Anterior cingulate cortex (tissue), 58 donors: Measurements from ENCODE around the gene MINDY3.
"Not testable (repeated sequence)": the region's sequence is repeated elsewhere in the genome, so short reads cannot be mapped to it uniquely, and the experiment has no call there.

Experiments used
- DNase-seq, 58 donors: peaks; one replicate each; lab custom pipeline; 2025; lab: John Stamatoyannopoulos, UW

MINDY3 gene

DNA sequence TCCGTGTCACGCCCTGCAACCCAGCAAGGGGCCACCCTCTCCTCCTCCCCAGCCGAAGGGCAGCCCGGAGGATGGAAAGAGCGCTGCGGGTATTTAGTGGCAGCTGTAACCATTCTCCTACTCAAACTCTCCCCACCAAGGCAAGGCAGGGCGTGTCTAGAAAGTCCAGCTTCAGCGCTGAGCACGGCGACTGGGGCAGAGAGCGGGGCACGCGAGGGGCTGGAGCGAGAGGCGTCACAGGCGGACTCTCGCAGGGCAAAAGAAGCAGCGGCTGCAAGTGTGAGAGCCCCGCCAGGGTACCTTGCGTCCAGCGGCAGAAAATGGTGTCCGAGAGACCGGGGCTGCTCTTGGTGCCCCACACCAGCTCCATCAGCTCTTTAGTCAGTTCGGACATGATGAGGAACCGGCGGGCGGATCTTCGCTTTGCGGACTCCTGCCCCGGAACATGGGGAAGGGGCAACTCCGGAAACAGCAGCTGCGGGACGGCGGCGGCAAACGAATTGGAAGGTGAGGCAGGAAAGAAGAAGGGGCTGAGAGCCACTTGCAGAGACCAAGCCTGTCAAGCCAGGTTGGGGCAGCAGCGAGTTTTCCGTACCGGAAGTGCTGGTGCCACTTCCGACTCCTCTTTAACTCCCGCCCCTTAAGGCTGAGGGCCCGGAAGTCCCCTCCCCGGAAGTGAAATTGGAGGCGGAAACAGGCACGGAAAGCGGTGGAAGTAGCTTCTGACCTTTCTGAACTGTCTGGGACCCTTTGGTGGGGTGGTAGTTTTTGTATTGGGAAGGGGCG is at the start of gene MINDY3:
Gene MINDY3, minus strand, starts transcription at position 602 of the 786 bp plus-strand sequence. Its CDS starts 208 bp downstream, at position 394.
- DNase-seq: peak; percentile 3 to 92 (median 80)

DNA sequence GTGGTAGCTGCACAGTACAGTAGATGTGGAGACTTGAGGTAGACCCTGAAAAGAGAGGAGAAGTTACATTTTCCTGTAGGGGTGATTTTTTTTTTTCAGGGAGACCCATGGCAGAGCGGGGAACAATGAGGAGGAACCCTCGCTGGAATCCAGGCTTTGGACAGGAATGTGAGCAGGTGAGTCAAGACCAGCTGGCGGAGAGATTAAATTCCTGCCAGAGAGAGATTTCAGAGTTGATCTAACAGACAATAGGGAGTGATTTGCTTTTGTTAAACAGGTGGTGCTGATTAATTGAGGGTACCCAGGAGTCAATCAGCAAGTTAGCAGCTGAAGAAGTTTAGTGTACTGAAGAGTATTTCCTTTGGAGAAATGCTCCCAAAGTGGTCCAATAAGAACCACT is 41.6 kb upstream of the MINDY3 start:
- DNase-seq: no peak

DNA sequence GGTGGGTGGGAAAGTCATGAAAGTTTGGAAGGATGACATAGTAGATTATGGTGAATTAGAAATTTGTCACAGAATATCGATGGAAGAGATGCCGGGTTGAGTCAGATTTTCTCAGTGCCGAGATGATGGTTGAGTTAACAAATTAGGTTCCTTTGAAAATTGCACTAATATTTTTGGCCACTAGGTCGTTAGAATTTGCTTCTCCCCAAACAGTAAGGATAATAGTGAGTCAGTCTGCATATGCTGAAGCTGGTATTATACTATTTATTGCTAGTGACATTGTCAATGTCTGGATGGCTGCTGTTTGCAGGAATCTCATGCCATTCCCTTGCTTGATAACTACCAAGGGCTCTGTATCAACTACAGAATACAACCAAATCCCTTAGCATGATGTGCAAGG is 37.7 kb upstream of the MINDY3 start:
- no peak for DNase-seq

DNA sequence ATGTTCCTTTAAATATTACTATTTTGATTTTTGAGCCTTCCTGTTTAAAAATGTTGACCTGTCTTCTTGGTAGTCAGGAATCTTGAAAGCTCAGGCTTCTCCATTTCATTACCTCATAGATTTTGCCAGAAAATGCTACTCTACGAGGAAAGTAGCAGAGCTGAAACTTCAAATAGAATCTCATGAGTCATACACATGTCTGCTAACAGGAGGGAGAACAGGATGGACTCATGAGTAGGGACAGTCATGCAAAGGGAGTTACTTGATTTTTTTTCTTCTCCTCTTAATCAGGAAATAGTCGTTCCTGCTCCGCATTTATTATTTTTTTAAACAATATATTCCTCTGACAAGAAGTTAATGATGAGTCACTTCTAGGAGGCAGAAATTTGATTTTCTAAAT is 37.0 kb upstream of the MINDY3 start:
- DNase-seq: peak in 2 of 58 donors; percentile 3 to 18

DNA sequence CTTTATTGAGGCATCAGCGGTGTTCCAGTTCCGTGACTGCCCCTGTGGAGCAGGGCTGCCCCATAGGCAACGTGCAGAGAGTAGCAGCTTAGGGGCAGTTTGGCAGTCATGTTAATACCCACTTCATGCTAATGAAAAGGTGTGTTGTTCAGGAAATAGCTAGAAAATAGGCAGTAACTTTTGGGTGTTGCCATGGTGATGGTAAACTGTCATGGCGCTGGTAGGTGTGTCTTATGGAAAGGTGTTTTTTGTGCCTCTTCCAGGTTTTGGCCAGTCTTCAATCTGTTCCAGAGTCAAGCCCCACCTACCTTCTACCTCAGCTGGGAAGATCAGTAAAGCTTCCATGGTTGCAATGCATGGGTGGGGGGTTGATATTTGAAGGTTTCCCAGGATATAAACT is 36.3 kb upstream of the MINDY3 start:
- no peak for DNase-seq

DNA sequence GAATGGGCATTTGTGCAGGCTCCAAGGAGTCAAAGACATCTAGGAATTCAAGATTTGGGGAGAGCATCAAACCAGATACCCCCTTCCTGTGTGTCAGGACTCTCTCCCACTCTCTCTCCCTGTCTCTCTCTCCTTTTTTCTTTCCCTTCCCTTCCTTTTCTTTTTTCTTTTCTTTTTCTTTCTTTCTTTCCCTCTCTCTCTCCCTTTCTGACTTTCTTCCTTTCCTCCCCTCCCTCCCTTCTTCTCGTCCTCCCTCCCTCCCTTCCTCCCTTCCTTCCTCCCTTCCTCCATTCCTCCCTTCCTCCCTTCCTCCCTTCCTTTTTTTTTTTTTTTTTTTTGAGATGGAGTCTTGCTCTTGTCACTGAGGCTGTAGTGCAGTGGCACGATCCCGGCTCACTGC is 24.1 kb upstream of the MINDY3 start:
- DNase-seq: no peak

DNA sequence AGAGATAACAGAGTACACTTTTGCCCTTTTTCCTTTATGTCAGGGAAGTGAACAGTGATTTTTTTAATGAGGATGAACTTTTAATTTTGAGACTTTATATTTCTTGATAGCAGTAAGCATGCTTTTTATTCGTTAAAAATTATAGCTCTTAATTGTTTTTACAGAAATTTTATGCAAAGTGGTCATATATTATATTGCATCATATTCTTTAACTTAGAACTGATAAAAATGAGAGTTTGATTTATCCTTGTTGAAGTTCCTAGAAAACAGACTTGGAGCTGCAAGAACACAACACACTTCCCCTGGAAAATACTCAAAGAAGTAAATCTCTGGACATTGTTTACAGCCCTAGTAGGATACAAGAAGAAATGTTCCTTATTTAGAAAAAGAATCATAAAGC is 21.2 kb upstream of the MINDY3 start:
- DNase-seq: no peak

DNA sequence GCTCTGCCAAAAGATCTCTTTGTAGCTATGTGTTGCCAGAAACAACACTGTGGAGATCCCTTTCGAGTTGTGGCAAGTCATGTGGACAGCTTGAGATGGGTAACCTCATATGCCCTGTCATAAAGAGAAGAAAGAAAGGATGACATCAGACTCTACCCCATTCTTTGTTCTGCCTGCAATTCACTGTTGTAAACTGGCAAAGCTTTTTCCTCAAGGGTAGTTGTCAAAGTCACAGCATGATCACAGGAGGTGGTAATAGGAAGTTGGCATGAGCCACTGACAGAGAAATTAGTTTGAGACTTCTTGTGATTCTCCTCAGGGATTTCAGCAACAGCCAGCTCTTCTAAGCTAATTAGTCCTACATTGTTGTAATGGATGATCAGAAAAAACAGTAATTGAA is 19.4 kb upstream of the MINDY3 start:
- DNase-seq: peak in 2 of 58 donors; percentile 4 to 26

DNA sequence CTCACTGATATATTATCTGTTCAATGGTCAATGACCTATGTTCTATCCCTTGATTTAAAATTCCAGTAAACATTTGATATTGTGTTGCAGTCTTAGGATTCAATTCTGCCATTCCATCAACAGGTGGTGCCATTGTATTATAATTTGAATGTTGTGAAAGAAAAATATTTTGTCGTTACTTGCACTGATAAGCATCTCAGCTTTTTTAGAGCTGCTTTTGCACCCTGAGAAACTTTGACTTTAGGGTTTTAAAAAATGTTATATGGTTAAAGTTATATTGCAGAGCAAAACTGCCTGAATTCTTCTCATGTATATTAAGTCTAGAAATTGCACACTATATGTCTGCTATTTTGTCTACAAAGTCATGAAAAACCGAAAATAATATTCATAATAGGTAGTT is 18.8 kb upstream of the MINDY3 start:
- DNase-seq: peak in 1 of 58 donors; percentile 7

DNA sequence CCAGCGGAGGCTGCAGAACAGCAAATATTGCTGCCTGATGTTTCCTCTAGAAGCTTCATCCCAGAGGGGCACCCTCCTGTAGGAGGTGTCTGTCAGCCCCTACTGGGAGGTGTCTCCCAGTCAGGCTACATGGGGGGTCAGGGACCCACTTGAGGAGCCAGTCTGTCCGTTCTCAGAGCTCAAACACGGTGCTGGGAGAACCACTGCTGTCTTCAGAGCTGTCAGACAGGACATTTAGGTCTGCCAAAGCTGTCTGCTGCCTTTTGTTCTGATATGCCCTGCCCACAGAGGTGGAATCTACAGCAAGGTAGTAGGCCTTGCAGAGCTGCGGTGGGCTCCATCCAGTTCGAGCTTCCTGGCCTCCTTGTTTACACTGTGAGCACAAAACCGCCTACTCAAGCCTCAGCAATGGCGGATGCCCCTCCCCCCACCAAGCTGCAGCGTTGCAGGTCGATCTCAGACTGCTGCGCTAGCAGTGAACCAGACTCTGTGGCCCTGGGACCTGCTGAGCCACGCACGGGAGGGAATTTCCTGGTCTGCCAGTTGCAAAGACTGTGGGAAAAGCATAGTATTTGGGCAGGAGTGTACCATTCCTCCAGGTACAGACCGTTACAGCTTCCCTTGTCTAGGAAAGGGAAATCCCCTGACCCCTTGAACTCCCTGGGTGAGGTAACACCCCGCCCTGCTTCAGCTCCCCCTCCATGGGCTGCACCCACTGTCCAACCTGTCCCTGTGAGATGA is 17.7 kb upstream of the MINDY3 start:
- DNase-seq: no peak

DNA sequence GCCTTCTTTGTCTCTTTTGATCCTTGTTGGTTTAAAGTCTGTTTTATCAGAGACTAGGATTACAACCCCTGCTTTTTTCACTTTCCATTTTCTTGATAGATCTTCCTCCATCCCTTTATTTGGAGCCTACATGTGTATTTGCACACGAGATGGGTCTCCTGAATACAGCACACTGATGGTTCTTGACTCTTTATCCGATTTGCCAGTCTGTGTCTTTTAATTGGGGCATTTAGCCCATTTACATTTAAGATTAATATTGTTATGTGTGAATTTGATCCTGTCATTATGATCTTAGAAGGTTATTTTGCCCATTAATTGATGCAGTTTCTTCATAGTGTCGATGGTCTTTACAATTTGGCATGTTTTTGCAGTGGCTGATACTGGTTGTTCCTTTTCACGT is 16.0 kb upstream of the MINDY3 start:
- DNase-seq: not testable (repeated sequence)

DNA sequence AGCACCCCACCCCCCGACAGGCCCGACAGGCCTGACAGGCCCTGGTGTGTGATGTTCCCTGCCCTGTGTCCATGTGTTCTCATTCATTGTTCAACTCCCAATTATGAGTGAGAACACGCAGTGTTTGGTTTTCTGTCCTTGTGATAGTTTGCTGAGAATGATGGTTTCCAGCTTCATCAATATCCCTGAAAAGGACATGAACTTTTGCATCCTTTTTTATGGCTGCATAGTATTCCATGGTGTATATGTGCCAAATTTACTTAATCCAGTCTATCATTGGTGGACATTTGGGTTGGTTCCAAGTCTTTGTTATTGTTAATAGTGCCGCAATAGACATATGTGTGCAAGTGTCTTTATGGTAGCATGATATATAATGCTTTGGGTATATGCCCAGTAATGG is 12.3 kb upstream of the MINDY3 start:
- not testable (repeated sequence) for DNase-seq

DNA sequence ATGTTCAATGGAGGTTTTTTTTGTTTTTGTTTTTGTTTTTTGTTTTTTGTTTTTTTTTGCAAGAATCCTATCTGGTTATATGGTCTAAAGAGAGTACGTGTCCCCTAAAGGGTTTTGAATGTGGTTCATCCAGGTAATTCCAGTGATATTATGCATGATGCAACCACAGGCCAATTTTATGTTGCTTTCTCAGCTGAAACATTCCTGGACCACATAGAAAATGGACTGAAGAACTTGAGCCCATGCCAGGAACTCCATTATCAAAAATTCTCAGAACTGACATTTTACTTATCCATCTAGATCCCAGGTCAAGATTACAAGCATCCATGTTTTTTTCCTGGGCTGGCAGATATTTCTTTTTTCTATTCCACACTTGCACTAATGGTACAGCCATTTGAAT is 11.5 kb upstream of the MINDY3 start:
- DNase-seq: no peak

DNA sequence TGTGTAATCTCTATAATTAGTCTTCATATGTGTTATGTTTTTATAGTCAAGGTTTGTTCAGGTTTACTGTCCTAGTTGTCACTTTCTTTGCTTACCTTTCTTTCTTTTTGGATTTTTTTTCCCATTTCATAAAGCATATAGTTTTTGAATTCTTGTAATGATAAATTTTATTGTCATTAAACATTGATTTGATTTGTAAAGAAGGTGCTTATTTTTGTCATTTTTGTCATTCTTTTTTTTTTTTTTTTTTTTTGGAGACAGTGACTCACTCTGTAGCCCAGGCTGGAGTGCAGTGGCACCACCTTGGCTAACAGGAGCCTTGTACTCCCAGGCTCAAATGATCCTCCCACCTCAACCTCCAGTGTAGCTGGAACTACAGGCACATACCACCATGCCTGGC is 9.6 kb upstream of the MINDY3 start:
- DNase-seq: no peak

DNA sequence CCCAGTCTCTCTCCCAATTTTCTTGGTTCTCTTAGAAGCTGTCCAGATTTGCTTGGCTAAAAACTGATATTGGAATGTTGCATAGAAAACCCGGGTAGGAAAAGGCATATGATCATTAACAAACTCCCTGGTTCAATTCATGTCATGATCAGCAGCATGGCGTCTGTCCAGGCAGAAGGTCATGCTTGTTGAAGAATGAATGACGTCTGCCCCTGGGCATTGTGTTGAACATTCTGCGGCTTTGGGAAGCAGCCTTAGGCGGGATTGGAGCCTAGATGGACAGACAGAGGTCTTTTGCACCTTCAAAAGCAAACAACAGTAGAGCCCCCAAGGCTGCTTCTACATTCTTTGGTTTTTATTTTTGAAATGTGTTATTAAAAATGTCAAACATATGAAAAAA is 7.7 kb upstream of the MINDY3 start:
- DNase-seq: no peak

DNA sequence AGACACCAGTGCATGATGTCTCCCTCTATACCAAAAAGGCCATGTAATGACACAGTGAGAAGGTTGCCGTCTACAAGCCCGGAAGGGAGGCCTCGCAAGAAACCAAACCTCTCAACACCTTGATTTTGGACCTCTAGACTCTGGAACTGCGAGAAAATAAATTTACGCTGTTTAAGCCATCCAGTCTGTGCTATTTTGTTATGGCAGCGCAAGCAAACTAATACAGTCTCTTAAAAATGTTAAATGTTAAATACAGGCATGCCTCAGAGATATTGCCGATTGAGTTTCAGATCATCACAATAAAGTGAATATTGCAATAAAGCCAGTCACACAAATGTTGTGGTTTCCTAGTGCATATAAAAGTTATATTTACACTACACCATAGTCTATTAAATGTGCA is 5.0 kb upstream of the MINDY3 start:
- DNase-seq: no peak

DNA sequence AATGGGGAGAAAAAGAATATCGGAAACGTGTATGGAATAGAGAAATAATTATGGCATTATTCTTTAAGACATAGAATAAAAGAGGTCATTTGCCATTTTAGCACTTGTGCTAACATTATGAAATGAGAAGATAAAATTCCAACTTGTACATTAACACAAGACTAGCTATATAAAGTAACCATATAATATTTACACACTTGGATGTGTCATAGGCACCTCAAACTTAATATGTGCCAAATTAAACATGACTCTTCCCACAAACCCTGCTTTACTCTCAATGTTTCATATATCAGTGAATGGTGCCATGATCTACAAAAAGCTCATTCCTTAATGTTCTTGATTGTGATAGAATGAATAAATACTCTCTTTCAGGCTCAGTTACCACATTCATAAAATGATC is 4.1 kb upstream of the MINDY3 start:
- no peak for DNase-seq

DNA sequence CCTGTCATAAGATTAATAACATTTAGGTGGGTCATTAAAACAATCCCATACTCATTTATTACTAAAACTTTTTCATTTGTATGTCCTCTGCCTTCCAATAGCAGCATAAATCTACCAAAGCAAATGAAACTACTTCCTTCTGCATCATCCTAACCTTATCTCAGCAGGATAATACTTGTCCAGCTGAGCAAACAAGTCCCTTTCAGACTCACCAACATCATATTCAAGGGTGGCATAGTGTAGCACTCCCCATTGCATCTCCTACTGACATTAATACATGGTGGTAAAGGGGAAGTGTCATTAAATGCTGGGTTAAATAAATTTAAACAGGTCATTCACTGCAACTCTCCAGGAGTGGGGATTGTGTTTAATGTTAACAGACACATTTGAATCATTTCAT is 3.4 kb upstream of the MINDY3 start:
- DNase-seq: no peak

DNA sequence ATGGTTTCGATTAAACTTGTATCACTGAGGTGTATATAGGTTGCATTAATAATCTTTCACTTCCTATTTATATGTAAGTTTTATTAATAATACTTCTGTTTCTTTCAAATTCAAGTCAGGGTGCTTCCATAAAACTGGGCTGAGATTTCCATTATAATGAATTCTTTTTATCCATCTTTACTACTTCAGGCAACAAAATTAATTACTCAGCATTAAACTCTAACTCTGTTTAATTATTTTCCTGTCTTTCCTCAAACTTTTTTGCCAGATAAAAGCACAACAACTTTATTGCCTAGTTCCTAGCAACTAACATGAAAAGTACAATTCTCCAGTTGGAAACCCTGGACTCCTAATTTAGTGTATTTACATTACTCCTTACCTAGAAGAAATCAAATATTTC is 3.0 kb upstream of the MINDY3 start:
- no peak for DNase-seq

DNA sequence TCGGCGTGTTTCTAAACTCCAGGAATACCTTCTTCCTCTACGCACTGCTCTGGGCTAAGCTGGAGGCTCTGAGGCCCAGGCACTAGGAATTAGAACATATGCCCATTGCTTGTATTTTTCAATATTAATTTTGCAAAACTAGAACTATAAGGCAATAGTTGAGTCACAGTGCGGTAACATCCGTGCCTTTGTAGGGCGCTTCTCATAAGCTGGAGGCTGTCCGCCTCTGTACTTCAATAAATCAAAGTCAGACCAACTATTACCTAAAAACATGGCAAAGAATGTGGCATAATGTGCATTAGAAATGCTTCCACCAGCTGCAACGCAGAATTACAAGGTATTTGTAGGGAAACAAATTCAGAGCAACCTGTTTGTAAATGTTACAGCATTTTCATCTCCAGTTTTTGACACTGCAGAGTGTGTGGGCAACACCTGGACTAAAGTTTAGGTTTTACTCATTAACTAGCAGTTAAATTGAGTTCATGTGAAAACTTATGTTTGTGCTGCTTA is 440 bp upstream of the MINDY3 start:
- no peak for DNase-seq

DNA sequence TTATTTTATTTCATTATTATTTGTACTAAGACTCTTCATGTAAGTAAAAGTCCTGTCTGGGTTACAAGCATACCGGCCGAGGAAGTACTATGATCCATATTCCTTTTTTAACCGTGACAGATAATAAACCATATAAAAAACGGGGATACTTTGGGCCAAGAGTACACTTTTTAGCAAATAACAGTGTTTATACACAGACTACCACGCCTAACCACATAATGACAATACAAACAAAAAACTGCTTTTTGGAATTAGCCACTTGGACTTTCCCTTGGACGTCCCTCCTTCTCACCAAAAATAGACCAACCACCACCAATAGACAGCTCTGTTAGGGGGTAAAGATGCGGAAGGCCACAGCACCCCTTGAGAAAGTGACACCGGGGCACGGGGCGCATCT is 800 bp downstream of the MINDY3 start:
- DNase-seq: no peak

DNA sequence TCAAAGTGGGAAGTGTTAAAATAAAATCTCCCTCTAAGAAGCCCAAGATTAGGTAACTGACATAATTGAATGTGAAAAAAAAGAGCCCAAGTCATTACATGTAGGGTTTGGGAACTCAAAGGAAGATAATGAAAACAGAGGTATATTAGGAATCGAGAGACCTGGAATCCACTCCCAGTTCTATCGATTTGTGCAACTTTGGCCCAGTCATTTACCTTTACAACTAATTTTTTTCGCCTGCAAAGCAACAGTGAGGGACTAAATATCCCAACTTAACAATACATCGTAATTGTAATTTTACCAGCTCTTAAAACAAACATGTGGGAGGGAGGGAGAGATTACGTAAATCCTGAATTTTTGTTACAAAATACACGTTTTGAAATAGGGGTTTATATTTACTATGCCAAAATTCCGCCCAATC is 1.4 kb downstream of the MINDY3 start:
- DNase-seq: no peak
